HS-5 (cell line): ENCODE measurements around the gene ATAD2B.
A peak's percentile ranks its signal among the peaks of the same experiment; 100 is the strongest.

Experiments
- DNase-seq: peaks from one replicate; pipeline ENCODE4 v3.0.0-alpha.2; 2012; ENCODE audit warnings: low read depth

Gene ATAD2B

GRCh38 chr2:23912054-23912453 lies 14.9 kb downstream of the ATAD2B start:
- DNase-seq, result no peak

GRCh38 chr2:23905155-23905554 lies 21.8 kb downstream of the ATAD2B start:
- no peak for DNase-seq

- DNase-seq, result no peak
Observed at GRCh38 chr2:23904692-23905091, 22.2 kb downstream of the ATAD2B start.

GRCh38 chr2:23904215-23904614 lies 22.7 kb downstream of the ATAD2B start:
- DNase-seq, result no peak

GRCh38 chr2:23903034-23903433 lies 23.9 kb downstream of the ATAD2B start:
- DNase-seq, result no peak

- DNase-seq, result peak; percentile 49
Observed at GRCh38 chr2:23901966-23902846, 24.7 kb downstream of the ATAD2B start.

- peak; percentile 85 for DNase-seq
Observed at GRCh38 chr2:23900541-23901322, 26.2 kb downstream of the ATAD2B start.

- no peak for DNase-seq
Observed at GRCh38 chr2:23900133-23900532, 26.8 kb downstream of the ATAD2B start.

- no peak for DNase-seq
Observed at GRCh38 chr2:23871206-23871605, 55.7 kb downstream of the ATAD2B start.

- DNase-seq, result no peak
Observed at GRCh38 chr2:23867449-23867848, 59.5 kb downstream of the ATAD2B start.

- DNase-seq, result no peak
Observed at GRCh38 chr2:23862716-23863426, 64.1 kb downstream of the ATAD2B start.

- DNase-seq, result no peak
Observed at GRCh38 chr2:23861952-23862351, 65.0 kb downstream of the ATAD2B start.

- DNase-seq, result no peak
Observed at GRCh38 chr2:23859983-23860382, 66.9 kb downstream of the ATAD2B start.

- no peak for DNase-seq
Observed at GRCh38 chr2:23859234-23859633, 67.7 kb downstream of the ATAD2B start.

GRCh38 chr2:23850564-23851256 lies 76.2 kb downstream of the ATAD2B start:
- no peak for DNase-seq

GRCh38 chr2:23844905-23845304 lies 82.0 kb downstream of the ATAD2B start:
- DNase-seq, result no peak

- DNase-seq, result no peak
Observed at GRCh38 chr2:23843051-23843976, 83.6 kb downstream of the ATAD2B start.

- no peak for DNase-seq
Observed at GRCh38 chr2:23839919-23840578, 86.9 kb downstream of the ATAD2B start.

GRCh38 chr2:23838996-23839395 lies 87.9 kb downstream of the ATAD2B start:
- no peak for DNase-seq

- no peak for DNase-seq
Observed at GRCh38 chr2:23838581-23838980, 88.3 kb downstream of the ATAD2B start.
